Thyroid gland (tissue), 4 donors: Measurements from ENCODE around the gene CAPN13.

Experiments
- POLR2A ChIP-seq, 2 donors: fragments of 450-650 bp; IDR thresholded peaks; one replicate each; pipeline ENCODE4 v1.6.1; 2017; ENCODE audit warnings: antibody characterized with exemption in 2 of 2, mild to moderate bottlenecking in 2 of 2, moderate library complexity in 1 of 2
- TF ChIP-seq, protein P1 (sequence below), 6 experiments: fragments of 200-600 bp in 3 of 6; fragments of 450-650 bp in 3 of 6; sonication (generic) in 3 of 6; IDR thresholded peaks; one replicate each; pipeline ENCODE4 v1.5.1; 2016 to 2019; ENCODE audit warnings: antibody characterized with exemption in 6 of 6, mild to moderate bottlenecking in 2 of 6, inconsistent platforms in 1 of 6, moderate library complexity in 1 of 6

DNA sequence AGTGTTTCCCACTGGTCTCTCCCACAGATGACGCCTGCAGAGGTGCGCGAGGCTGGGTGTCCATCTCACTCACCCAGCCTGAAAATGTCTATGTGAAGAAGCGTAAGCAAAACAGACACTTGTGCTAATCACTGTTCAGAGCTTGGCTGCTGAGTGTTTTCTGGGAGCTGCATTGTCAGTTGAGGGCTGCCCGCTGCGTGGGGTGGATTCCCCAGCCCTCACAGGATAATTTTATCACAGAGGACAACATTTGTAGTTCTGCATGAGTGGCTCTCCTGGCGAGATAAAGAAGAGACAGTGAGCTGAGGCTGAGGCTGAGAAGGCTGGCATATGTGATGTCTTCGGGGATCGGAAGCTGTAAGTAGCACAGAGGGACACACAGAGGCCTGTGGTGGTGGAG lies 16.2 kb upstream of the CAPN13 start:
- TF ChIP-seq, protein P1, sequence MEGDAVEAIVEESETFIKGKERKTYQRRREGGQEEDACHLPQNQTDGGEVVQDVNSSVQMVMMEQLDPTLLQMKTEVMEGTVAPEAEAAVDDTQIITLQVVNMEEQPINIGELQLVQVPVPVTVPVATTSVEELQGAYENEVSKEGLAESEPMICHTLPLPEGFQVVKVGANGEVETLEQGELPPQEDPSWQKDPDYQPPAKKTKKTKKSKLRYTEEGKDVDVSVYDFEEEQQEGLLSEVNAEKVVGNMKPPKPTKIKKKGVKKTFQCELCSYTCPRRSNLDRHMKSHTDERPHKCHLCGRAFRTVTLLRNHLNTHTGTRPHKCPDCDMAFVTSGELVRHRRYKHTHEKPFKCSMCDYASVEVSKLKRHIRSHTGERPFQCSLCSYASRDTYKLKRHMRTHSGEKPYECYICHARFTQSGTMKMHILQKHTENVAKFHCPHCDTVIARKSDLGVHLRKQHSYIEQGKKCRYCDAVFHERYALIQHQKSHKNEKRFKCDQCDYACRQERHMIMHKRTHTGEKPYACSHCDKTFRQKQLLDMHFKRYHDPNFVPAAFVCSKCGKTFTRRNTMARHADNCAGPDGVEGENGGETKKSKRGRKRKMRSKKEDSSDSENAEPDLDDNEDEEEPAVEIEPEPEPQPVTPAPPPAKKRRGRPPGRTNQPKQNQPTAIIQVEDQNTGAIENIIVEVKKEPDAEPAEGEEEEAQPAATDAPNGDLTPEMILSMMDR (IDR thresholded peaks at IDR 0.05), result no peak
- TF ChIP-seq POLR2A (IDR thresholded peaks at IDR 0.05), result no peak
